ACC112 (cell line): ENCODE measurements around the gene SLC66A3.
A peak's percentile ranks its signal among the peaks of the same experiment; 100 is the strongest.

Experiments
- H2AFZ ChIP-seq: fragments of 200-600 bp; sonication (generic); one replicate; pipeline ENCODE4 v1.6.0; 2017; ENCODE audit warnings: antibody characterized with exemption, low read length; ENCODE audit not compliant: unreplicated experiment
- H3K27ac ChIP-seq: fragments of 200-600 bp; sonication (generic); 2 replicates; pipeline ENCODE4 v1.5.1; 2014; ENCODE audit warnings: low read depth, mild to moderate bottlenecking, antibody characterized with exemption, low read length, moderate library complexity
- H3K27me3 ChIP-seq: fragments of 200-600 bp; sonication (generic); 2 replicates; pipeline ENCODE4 v1.6.1; 2014; ENCODE audit warnings: mild to moderate bottlenecking, antibody characterized with exemption, low read length, moderate library complexity, mixed read lengths; ENCODE audit not compliant: insufficient read depth
- H3K36me3 ChIP-seq: fragments of 200-600 bp; sonication (generic); 2 replicates; pipeline ENCODE4 v1.6.1; 2016; ENCODE audit warnings: mild to moderate bottlenecking, antibody characterized with exemption, low read length, moderate library complexity, mixed read lengths; ENCODE audit not compliant: insufficient read depth
- H3K4me1 ChIP-seq: fragments of 200-600 bp; sonication (generic); one replicate; pipeline ENCODE4 v1.6.1; 2016; ENCODE audit warnings: low read length, mixed read lengths; ENCODE audit not compliant: insufficient read depth, unreplicated experiment, control insufficient read depth
- H3K4me3 ChIP-seq: fragments of 200-600 bp; sonication (generic); 2 replicates; pipeline ENCODE4 v1.5.1; 2014; ENCODE audit warnings: mild to moderate bottlenecking, low read depth, low read length
- H3K79me2 ChIP-seq: fragments of 200-600 bp; sonication (generic); one replicate; pipeline ENCODE4 v1.6.0; 2016; ENCODE audit warnings: low read length; ENCODE audit not compliant: control insufficient read depth, unreplicated experiment, insufficient read depth

SLC66A3 gene

GRCh38 chr2:11154016-11154922 lies 998 bp upstream of the SLC66A3 start:
- Histone ChIP-seq H3K27ac (peak overlapping the region; percentile 69), H3K4me1 (peaks cover 10% of the 10 kb centered on the region), H3K27me3 (no peaks in the 10 kb centered on the region), H3K4me3 (peak overlapping the region; percentile 86), H3K79me2 (no peaks in the 10 kb centered on the region), H2AFZ (peak overlapping the region; percentile 100), H3K36me3 (no peaks in the 10 kb centered on the region)

DNA sequence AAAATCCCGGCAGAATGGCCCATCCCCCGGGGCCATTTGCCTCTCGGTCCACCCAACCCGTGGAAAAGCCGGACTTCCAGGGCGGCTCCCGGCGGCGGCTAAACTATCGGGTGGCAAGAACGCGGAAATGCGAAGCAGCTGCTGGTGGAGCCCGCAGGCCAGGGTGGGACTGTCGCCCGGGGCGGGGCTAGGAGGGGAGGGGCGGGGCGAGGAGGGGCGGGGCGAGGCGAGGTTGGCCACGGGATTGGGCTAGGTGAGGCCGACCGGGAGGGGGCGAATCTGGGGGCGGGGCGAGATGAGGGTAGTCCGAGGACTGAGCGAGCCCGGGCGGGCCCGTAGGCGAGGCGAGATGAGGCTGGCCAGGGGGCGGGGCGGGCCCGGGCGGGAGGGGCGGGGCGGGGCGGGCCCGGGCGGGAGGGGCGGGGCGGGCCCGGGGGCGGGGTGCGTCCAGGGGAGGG lies 315 bp upstream of the SLC66A3 start:
- Histone ChIP-seq H3K27me3 (no peaks in the 10 kb centered on the region), H2AFZ (peak overlapping the region; percentile 100), H3K79me2 (no peaks in the 10 kb centered on the region), H3K36me3 (no peaks in the 10 kb centered on the region), H3K4me1 (peaks cover 10% of the 10 kb centered on the region), H3K27ac (peak overlapping the region; percentile 69), H3K4me3 (peak overlapping the region; percentile 86)

DNA sequence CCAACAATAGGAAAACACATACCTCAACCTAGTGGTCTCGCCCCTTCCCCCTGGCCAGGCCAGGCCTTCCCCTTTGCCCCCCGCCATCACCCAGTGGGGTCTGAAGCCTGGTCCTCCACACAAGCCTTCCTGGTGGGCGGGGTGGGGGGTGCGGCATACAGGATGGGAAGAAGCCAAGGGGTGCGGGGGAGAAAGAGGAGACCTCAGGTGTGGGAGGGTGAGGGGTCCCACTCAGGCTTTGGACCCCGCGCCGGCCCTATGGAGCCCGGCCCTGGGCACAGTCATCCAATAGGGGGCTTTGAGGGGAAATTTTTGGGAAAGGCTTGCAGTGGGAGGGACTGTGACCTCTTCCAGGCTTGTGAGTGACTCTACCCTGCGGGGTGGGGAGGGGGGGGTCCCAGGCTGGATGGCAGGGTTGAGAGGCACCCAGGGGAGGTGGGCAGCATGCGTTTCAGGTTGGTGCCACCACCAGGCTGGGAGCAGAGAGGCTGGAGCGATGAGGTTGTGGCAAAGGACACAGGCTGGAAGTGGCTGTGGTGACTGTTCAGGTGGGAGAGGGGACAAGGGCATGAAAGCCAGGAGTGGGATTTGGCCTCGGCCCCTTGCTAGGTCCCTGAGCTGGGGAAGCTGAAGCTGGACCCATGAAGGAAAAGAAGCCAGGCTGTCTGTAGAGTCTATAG lies 1.3 kb downstream of the SLC66A3 start:
- peaks cover 10% of the 10 kb centered on the region for H3K4me1 ChIP-seq
- H3K4me3 ChIP-seq = peak overlapping the region; percentile 74
- no peaks in the 10 kb centered on the region for H3K79me2 ChIP-seq
- H3K27ac ChIP-seq = no peak overlapping the region
- H3K36me3 ChIP-seq = no peaks in the 10 kb centered on the region
- no peak overlapping the region for H2AFZ ChIP-seq
- H3K27me3 ChIP-seq = no peaks in the 10 kb centered on the region

DNA sequence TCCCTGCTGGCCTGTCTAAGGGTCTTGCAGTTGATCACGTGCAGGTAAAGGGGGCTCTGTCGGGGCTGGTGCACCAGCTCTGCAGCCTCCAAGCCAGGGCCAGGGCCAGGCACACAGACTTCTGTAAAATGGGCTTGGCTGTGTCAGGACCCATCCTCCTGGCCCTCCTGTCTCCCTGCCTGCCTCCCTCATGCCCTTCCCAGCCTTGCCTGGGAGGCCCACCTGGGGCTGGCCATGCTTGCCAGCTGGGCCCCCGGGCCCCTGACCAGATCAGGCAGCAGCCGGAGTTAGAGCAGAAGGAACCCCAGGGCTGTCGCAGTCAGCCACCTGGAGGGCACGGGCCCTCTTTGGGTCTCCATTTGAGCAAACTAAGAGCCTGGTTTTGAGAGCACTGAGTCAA lies 2.0 kb downstream of the SLC66A3 start:
- Histone ChIP-seq H3K27ac (no peak overlapping the region), H3K36me3 (no peaks in the 10 kb centered on the region), H3K4me3 (no peak overlapping the region), H3K27me3 (no peaks in the 10 kb centered on the region), H3K4me1 (peaks cover 10% of the 10 kb centered on the region), H2AFZ (no peak overlapping the region), H3K79me2 (no peaks in the 10 kb centered on the region)

DNA sequence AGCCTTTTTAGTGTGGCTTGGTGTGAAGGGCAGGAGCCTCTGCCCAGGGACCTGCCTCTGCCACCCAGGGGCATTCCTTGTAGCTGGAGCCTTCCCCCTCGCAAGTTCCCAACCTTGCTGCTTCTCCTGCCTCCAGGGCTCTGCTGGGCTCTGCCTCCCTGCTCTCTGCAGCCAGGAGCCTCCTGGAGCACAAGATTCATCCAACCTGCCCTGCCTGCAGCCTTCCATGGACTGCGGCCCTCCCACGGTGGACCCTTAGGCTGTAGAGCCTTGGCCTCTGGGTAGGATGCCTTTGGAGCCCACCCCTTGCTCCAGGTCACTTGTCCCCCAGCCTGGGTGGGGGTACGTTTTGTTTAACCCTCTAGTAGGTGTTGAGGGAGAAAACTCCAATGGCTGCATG lies 2.5 kb downstream of the SLC66A3 start:
- Histone ChIP-seq H3K36me3 (no peaks in the 10 kb centered on the region), H3K27ac (no peak overlapping the region), H3K79me2 (no peaks in the 10 kb centered on the region), H2AFZ (no peak overlapping the region), H3K4me1 (peaks cover 10% of the 10 kb centered on the region), H3K4me3 (no peak overlapping the region), H3K27me3 (no peaks in the 10 kb centered on the region)

DNA sequence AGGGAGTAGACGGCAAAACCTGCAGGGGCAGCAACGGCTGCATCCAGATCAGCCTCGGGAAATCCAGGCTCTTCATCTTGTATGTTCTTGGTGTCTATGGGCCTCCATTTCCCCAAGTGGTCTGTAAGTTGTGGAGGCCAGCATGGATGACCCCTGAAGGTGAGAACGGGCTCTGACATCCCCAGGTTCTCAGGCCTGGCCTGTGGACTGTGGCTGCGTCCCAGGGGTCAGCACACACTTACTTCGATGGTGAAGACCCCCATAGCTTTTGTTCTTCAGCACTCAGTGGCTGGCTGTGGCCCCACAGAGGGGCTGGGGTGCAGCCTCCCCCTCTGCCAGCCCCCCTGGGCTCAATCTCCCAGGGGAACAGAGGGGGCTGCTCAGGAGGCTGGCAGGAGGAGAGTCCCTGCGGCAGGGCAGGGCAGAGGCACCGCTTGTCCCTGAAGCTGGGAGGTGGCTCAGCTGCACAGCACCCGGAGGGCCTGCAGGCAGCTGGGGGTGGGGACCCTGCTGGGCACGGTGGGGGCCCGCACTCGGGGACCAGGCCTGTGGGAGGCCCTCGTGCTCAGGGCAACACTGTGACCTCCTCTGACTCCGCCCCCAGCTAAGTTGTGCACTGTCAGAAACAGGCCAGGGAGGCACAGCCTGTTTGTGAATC lies 3.8 kb downstream of the SLC66A3 start:
- H3K27me3 ChIP-seq = no peaks in the 10 kb centered on the region
- H2AFZ ChIP-seq = no peak overlapping the region
- no peak overlapping the region for H3K4me3 ChIP-seq
- peaks cover 10% of the 10 kb centered on the region for H3K4me1 ChIP-seq
- H3K79me2 ChIP-seq = no peaks in the 10 kb centered on the region
- no peak overlapping the region for H3K27ac ChIP-seq
- no peaks in the 10 kb centered on the region for H3K36me3 ChIP-seq

DNA sequence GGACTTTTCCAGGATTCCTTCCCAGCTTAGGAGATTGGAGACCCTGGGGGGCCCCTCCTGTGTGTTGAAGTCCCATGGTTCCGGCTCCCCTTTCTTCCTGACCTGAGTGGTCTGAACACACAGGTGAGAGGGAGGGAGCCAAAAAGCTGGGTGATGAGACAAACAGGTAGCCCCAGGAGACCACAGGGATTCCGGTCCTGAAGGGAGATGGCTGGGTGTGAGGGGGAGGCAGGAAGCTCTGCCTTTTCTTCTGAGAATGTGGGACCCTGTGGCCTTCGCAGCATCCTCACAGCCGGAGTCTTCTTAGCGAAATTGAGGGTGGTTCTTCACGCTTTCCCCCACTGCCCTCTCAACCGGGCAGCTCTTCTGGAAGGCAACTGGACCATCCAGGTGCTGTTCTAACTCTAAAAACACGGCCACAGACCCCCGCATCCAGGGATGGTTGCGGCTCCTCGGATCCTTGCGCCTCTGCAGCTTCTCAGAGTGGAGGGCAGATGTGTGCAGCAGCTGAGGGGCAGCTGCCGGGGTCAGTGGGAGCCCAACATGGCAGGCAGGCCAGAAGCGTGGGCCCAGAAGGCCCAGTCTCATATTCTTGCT lies 4.4 kb downstream of the SLC66A3 start:
- H3K4me1 ChIP-seq = peaks cover 6% of the 10 kb centered on the region
- H2AFZ ChIP-seq = no peak overlapping the region
- no peaks in the 10 kb centered on the region for H3K27me3 ChIP-seq
- H3K4me3 ChIP-seq = no peak overlapping the region
- H3K79me2 ChIP-seq = no peaks in the 10 kb centered on the region
- H3K36me3 ChIP-seq = no peaks in the 10 kb centered on the region
- no peak overlapping the region for H3K27ac ChIP-seq

GRCh38 chr2:11160256-11160655 lies 5.0 kb downstream of the SLC66A3 start:
- H2AFZ ChIP-seq = no peak overlapping the region
- no peak overlapping the region for H3K4me3 ChIP-seq
- H3K27me3 ChIP-seq = no peaks in the 10 kb centered on the region
- H3K79me2 ChIP-seq = no peaks in the 10 kb centered on the region
- no peak overlapping the region for H3K27ac ChIP-seq
- H3K36me3 ChIP-seq = no peaks in the 10 kb centered on the region
- H3K4me1 ChIP-seq = peaks cover 4% of the 10 kb centered on the region

DNA sequence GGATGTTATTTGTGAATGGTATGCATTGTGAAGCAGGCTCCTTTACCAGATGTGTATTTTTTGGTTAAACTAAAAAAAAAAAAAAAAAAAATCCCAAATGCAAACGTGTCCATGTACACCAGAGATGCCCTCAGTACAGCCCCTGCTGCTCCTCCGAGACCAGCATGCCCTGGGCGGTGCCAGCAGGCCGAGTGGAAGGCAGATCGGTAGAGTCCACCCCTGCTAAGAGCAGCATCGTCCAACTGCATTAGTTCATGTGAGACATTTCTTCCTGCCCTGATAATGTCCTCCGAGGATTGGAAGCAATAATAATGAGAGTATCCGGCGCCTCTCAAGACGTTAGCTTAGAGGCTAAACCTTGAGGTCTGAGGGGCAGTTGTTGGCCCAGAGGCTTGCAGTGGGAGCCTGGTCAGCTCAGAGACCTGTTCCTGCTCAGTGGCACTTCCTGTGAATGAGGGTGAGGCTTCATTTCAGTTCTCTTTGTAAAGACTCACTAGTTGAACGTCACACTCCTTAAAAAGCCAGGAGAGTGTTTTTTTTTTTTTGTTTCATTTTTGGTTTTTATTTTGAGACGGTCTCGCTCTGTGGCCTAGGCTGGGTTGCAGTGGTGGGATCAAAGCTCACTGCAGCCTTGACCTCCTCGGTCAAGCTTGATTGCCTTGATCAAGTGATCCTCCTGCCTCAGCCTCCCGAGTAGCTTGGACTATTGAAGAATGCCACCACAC lies 5.6 kb downstream of the SLC66A3 start:
- Histone ChIP-seq H3K36me3 (no peaks in the 10 kb centered on the region), H2AFZ (no peak overlapping the region), H3K79me2 (no peaks in the 10 kb centered on the region), H3K27me3 (no peaks in the 10 kb centered on the region), H3K27ac (no peak overlapping the region), H3K4me3 (no peak overlapping the region), H3K4me1 (peaks cover 3% of the 10 kb centered on the region)

DNA sequence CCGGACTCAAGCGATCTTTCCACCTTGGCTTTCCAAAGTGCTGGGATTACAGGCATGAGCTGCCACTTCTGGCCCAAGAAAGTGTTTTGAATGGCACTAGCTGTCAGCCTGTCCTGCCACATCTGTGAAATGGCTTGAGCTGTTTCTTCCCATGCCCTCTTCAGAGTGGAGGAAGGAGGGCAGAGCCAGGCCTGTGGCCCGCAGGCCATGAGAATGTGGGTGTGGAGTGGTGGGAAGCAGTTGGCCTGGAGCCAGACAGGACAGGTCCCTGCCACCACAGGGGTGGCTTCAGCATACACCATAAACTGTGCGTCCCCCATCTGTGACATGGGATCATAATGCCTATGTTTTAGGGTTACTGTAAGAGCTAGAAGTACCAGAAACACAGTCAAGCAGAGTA lies 6.5 kb downstream of the SLC66A3 start:
- Histone ChIP-seq H3K79me2 (no peaks in the 10 kb centered on the region), H3K27me3 (no peaks in the 10 kb centered on the region), H3K27ac (no peak overlapping the region), H3K4me1 (no peaks in the 10 kb centered on the region), H2AFZ (no peak overlapping the region), H3K4me3 (no peak overlapping the region), H3K36me3 (no peaks in the 10 kb centered on the region)
